ENCODE data around the gene YOD1.

YOD1 gene

GRCh38 chr1:207052911-207053769 is 2.1 kb upstream of the YOD1 start, which contains the start of gene PFKFB2:
PFKFB2 (plus strand) TSS chr1:207053275; CDS start chr1:207054718, 1,443 bp downstream.
- Histone ChIP-seq H3F3A (ENCODE audit: insufficient read depth) (0 out of 2 replicates have a peak, but pooled peaks cover 3% of the 10 kb centered on the region), H3K27me3 (ENCODE audit: low read length) (no peaks in the 10 kb centered on the region), H2AFZ (ENCODE audit: low read depth, low read length, severe bottlenecking) (peak within 1 kb of the TSS; percentile 84), H3K36me3 (ENCODE audit: low read length) (no peaks in the 10 kb centered on the region), H3K9me2 (replicated peaks; ENCODE audit: insufficient read depth, low read length) (no peaks in the 10 kb centered on the region), H3K4me3 (ENCODE audit: insufficient read depth, low read length, poor library complexity, severe bottlenecking) (peak within 1 kb of the TSS; percentile 55), H3K9me3 (ENCODE audit: insufficient read depth, low read length) (no peaks in the 10 kb centered on the region), H3K4me2 (ENCODE audit: low read depth, low read length, poor library complexity, severe bottlenecking) (peak within 1 kb of the TSS; percentile 57), H3K9ac (ENCODE audit: low read length) (peak within 1 kb of the TSS; percentile 36), H3K79me2 (ENCODE audit: insufficient read depth, low read length) (no peaks in the 10 kb centered on the region), H3K27ac (ENCODE audit: low read depth, low read length) (no peak within 1 kb of the TSS), H4K20me1 (ENCODE audit: low read depth, low read length) (no peaks in the 10 kb centered on the region)
- TF ChIP-seq EZH2phosphoT487 (conservative IDR thresholded peaks at IDR 0.05; ENCODE audit: low read length) (no peak), CTCF (IDR thresholded peaks at IDR 0.05; ENCODE audit: insufficient read depth, low read length, poor library complexity, severe bottlenecking) (no peak)

GRCh38 chr1:207050480-207051190 is 373 bp downstream of the YOD1 start:
- H3K27ac ChIP-seq (ENCODE audit: low read depth, low read length), result no peak overlapping the region

GRCh38 chr1:207049974-207050391 is 1.0 kb downstream of the YOD1 start:
- Histone ChIP-seq H3K9me2 (replicated peaks; ENCODE audit: insufficient read depth, low read length) (no peaks in the 10 kb centered on the region), H2AFZ (ENCODE audit: low read depth, low read length, severe bottlenecking) (peak overlapping the region; percentile 37), H3K27ac (ENCODE audit: low read depth, low read length) (no peak overlapping the region), H4K20me1 (ENCODE audit: low read depth, low read length) (no peaks in the 10 kb centered on the region), H3K27me3 (ENCODE audit: low read length) (no peaks in the 10 kb centered on the region), H3K4me3 (ENCODE audit: insufficient read depth, low read length, poor library complexity, severe bottlenecking) (no peak overlapping the region), H3K79me2 (ENCODE audit: insufficient read depth, low read length) (no peaks in the 10 kb centered on the region), H3K36me3 (ENCODE audit: low read length) (no peaks in the 10 kb centered on the region), H3K4me2 (ENCODE audit: low read depth, low read length, poor library complexity, severe bottlenecking) (no peak overlapping the region), H3K9me3 (ENCODE audit: insufficient read depth, low read length) (no peaks in the 10 kb centered on the region), H3K9ac (ENCODE audit: low read length) (no peak overlapping the region), H3F3A (ENCODE audit: insufficient read depth) (0 out of 2 replicates have a peak, but pooled peaks cover 3% of the 10 kb centered on the region)
- peak; percentile 81 for TF ChIP-seq CTCF (IDR thresholded peaks at IDR 0.05; ENCODE audit: insufficient read depth, low read length, poor library complexity, severe bottlenecking)
- TF ChIP-seq EZH2phosphoT487 (conservative IDR thresholded peaks at IDR 0.05; ENCODE audit: low read length), result no peak

More at GRCh38 chr1:207050480-207051190, 373 bp downstream of the YOD1 start:
- Histone ChIP-seq H3K36me3 (ENCODE audit: low read length) (no peaks in the 10 kb centered on the region), H3K4me3 (ENCODE audit: insufficient read depth, low read length, poor library complexity, severe bottlenecking) (no peak overlapping the region), H4K20me1 (ENCODE audit: low read depth, low read length) (no peaks in the 10 kb centered on the region), H3K79me2 (ENCODE audit: insufficient read depth, low read length) (no peaks in the 10 kb centered on the region), H3K4me2 (ENCODE audit: low read depth, low read length, poor library complexity, severe bottlenecking) (no peak overlapping the region), H3K9me3 (ENCODE audit: insufficient read depth, low read length) (no peaks in the 10 kb centered on the region), H3K9ac (ENCODE audit: low read length) (no peak overlapping the region), H2AFZ (ENCODE audit: low read depth, low read length, severe bottlenecking) (peak overlapping the region; percentile 37), H3F3A (ENCODE audit: insufficient read depth) (0 out of 2 replicates have a peak, but pooled peaks cover 3% of the 10 kb centered on the region), H3K9me2 (replicated peaks; ENCODE audit: insufficient read depth, low read length) (no peaks in the 10 kb centered on the region), H3K27me3 (ENCODE audit: low read length) (no peaks in the 10 kb centered on the region)
- no peak for TF ChIP-seq EZH2phosphoT487 (conservative IDR thresholded peaks at IDR 0.05; ENCODE audit: low read length)
- no peak for TF ChIP-seq CTCF (IDR thresholded peaks at IDR 0.05; ENCODE audit: insufficient read depth, low read length, poor library complexity, severe bottlenecking)

Measured in SU-DHL-6 (cell line).